ENCODE results near the gene HIVEP2. TPM values are rescaled to one million over a fixed set of nuclear protein-coding genes. Genes with fewer than 3 reads are reported as not detected.
A peak's percentile ranks its signal among the peaks of the same experiment; 100 is the strongest.

Gene HIVEP2
- total RNA-seq, 1 donor from 2014 or later: 15.2 TPM

DNA sequence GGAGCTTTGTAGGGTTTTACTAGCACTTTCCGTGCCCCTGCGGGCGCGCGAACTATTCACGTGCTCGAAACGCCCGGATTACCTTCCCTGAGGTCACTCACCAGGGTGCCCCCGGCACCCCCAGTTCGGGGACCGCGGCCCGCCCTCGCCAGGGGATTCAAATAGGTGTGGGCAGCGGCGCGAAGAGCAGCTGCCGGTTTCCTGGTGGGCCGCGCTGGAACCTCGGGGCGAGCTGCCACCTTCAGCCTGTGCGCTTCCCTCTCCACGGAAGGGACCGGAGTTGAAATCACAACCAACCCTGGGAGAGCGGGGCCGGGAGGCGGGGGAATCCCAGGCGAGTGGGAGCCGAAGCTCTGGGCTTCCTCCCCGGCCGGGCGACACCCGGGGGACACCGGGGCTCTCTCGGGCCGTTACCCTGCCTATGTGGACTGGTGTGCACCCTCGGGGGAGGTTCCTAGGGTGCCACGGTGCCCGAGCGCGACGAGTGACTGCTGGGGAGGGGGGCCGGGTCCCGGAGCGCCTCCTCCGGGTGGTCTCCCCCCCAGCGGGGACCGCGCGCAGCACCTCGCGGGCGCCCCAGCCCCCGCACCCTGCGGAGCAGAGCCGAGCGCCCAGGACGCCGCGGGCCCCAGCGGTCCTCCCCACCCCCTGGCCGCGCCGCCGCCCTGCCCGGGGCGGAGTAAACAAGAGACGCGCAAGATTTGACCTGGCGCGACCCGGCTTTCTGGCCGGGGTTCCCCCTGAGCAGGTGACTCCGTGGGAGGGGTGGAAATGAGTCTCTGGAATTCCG is 2.1 kb upstream of the HIVEP2 start:
- H3K36me3 Mint-ChIP-seq: no peaks in the 10 kb centered on the region
- H3K27ac Mint-ChIP-seq: peak overlapping the region; percentile 99
- peak; percentile 43 to 72 for DNase-seq (ENCODE audit: low spot score in 2 of 2, unreplicated experiment in 2 of 2)
- H3K4me1 Mint-ChIP-seq: peaks cover 28% of the 10 kb centered on the region
- no peaks in the 10 kb centered on the region for H3K9me3 Mint-ChIP-seq
- no peaks in the 10 kb centered on the region for H3K27me3 Mint-ChIP-seq (ENCODE audit: low read depth)
- H3K4me3 Mint-ChIP-seq: peak overlapping the region; percentile 85
- TF ChIP-seq, protein P1, sequence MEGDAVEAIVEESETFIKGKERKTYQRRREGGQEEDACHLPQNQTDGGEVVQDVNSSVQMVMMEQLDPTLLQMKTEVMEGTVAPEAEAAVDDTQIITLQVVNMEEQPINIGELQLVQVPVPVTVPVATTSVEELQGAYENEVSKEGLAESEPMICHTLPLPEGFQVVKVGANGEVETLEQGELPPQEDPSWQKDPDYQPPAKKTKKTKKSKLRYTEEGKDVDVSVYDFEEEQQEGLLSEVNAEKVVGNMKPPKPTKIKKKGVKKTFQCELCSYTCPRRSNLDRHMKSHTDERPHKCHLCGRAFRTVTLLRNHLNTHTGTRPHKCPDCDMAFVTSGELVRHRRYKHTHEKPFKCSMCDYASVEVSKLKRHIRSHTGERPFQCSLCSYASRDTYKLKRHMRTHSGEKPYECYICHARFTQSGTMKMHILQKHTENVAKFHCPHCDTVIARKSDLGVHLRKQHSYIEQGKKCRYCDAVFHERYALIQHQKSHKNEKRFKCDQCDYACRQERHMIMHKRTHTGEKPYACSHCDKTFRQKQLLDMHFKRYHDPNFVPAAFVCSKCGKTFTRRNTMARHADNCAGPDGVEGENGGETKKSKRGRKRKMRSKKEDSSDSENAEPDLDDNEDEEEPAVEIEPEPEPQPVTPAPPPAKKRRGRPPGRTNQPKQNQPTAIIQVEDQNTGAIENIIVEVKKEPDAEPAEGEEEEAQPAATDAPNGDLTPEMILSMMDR (IDR thresholded peaks at IDR 0.05; ENCODE audit: unreplicated experiment): peak; percentile 16

- TF ChIP-seq, protein P1 (IDR thresholded peaks at IDR 0.05; ENCODE audit: unreplicated experiment): no peak
- H3K27me3 Mint-ChIP-seq (ENCODE audit: low read depth): no peaks in the 10 kb centered on the region
- H3K4me1 Mint-ChIP-seq: peaks cover 28% of the 10 kb centered on the region
- peak overlapping the region; percentile 85 for H3K4me3 Mint-ChIP-seq
- no peaks in the 10 kb centered on the region for H3K36me3 Mint-ChIP-seq
- DNase-seq (ENCODE audit: low spot score in 2 of 2, unreplicated experiment in 2 of 2): peak; percentile 94 to 96
- peak overlapping the region; percentile 99 for H3K27ac Mint-ChIP-seq
- no peaks in the 10 kb centered on the region for H3K9me3 Mint-ChIP-seq
Measured at GRCh38 chr6:142946181-142946923, 1.4 kb upstream of the HIVEP2 start.

DNA sequence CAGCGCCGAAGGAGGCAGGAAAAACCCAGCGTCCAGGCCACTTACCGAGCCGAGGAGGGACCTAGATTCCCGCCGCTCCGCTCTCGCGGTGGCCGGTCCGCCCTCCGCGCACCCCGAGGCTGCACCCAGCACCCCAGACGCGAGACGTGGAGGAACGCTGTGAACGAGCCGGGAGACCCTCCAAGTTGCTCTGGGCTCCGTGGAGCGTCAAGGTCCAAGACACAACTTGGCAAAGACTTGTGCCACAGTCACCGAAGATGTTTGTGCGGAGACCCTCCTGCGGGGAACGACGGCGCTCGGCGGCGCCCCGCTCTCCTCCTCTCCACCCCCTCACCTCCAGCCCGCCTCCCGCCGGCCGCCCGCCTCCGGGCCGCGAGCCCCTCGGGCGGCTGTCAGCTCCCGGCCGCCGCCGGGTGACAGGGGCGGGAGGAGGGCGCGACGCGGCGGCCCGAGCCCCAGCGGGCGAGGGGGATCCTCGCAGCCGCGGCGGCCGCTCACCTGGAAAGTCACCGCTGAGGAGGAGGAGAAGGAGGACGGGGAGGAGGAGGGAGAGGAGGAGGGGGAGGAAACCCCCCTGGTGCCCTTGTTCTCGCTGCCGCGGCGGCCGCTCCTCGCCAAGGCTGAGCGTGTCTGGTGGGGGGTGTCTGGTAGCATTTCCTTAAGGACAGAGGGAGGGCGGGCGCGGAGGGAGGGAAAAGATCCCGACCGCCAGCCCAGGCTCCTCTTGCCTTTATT is 637 bp upstream of the HIVEP2 start:
- DNase-seq (ENCODE audit: low spot score in 2 of 2, unreplicated experiment in 2 of 2): peak; percentile 49 to 69
- Mint-ChIP-seq H3K4me3 (peak overlapping the region; percentile 91), H3K9me3 (no peaks in the 10 kb centered on the region), H3K4me1 (peaks cover 28% of the 10 kb centered on the region), H3K36me3 (no peaks in the 10 kb centered on the region), H3K27ac (peak overlapping the region; percentile 99), H3K27me3 (ENCODE audit: low read depth) (no peaks in the 10 kb centered on the region)
- TF ChIP-seq, protein P1 (IDR thresholded peaks at IDR 0.05; ENCODE audit: unreplicated experiment): no peak

GRCh38 chr6:142944124-142945048 is 590 bp downstream of the HIVEP2 start:
- Mint-ChIP-seq H3K9me3 (no peaks in the 10 kb centered on the region), H3K36me3 (no peaks in the 10 kb centered on the region), H3K4me3 (peak overlapping the region; percentile 99), H3K27me3 (ENCODE audit: low read depth) (no peaks in the 10 kb centered on the region), H3K4me1 (peaks cover 28% of the 10 kb centered on the region), H3K27ac (peak overlapping the region; percentile 100)
- peak; percentile 68 to 87 for DNase-seq (ENCODE audit: low spot score in 2 of 2, unreplicated experiment in 2 of 2)
- TF ChIP-seq, protein P1 (IDR thresholded peaks at IDR 0.05; ENCODE audit: unreplicated experiment): no peak

DNA sequence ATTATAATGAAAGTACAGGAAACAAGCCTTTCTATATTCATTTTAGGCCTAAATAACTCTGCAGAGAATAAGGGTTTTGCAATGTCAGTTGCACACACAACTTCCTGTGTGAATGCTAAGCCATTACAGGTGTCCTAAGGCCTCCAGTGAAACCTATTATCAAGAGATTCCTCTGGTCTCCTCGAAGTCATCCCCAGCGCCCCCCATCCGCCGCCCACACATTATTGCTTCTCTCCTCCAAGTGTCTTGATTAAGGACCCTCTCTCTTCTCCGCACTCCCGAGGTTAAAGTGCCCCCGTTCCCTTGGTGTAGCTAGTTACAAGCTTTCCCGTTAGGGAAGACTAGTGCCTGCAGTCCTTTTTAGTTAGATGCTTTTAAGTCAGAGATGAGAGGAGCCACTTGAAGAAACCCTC is 1.3 kb downstream of the HIVEP2 start:
- peaks cover 28% of the 10 kb centered on the region for H3K4me1 Mint-ChIP-seq
- TF ChIP-seq, protein P1 (IDR thresholded peaks at IDR 0.05; ENCODE audit: unreplicated experiment): no peak
- no peaks in the 10 kb centered on the region for H3K9me3 Mint-ChIP-seq
- no peaks in the 10 kb centered on the region for H3K36me3 Mint-ChIP-seq
- DNase-seq (ENCODE audit: low spot score in 2 of 2, unreplicated experiment in 2 of 2): no peak
- H3K27ac Mint-ChIP-seq: peak overlapping the region; percentile 100
- peak overlapping the region; percentile 99 for H3K4me3 Mint-ChIP-seq
- H3K27me3 Mint-ChIP-seq (ENCODE audit: low read depth): no peaks in the 10 kb centered on the region

Measured in mesothelial cell of epicardium (in vitro differentiated cells).